ENCODE data around the gene PDE7B.

PDE7B gene

GRCh38 chr6:136089876-136090275 is 238.4 kb downstream of the PDE7B start:
- no peak for TF ChIP-seq TAF1 (IDR thresholded peaks at IDR 0.05; ENCODE audit: borderline replicate concordance, insufficient read depth, low read length)
- no peak for TF ChIP-seq FOXP2 (optimal IDR thresholded peaks at IDR 0.05; ENCODE audit: borderline replicate concordance, extremely low read depth, extremely low read length, insufficient read depth)
- no peak for TF ChIP-seq POLR2AphosphoS5 (IDR thresholded peaks at IDR 0.05; ENCODE audit: low read depth, low read length)
- no peak for TF ChIP-seq REST (IDR thresholded peaks at IDR 0.05; ENCODE audit: insufficient read depth in 1 of 2, low read depth in 2 of 2, low read length in 2 of 2)
- TF ChIP-seq SIN3A (IDR thresholded peaks at IDR 0.05; ENCODE audit: borderline replicate concordance, insufficient read depth, low read length), result no peak

- no peak for TF ChIP-seq TAF1 (IDR thresholded peaks at IDR 0.05; ENCODE audit: borderline replicate concordance, insufficient read depth, low read length)
- no peak for TF ChIP-seq POLR2AphosphoS5 (IDR thresholded peaks at IDR 0.05; ENCODE audit: low read depth, low read length)
- TF ChIP-seq SIN3A (IDR thresholded peaks at IDR 0.05; ENCODE audit: borderline replicate concordance, insufficient read depth, low read length), result no peak
- no peak for TF ChIP-seq REST (IDR thresholded peaks at IDR 0.05; ENCODE audit: insufficient read depth in 1 of 2, low read depth in 2 of 2, low read length in 2 of 2)
- no peak for TF ChIP-seq FOXP2 (optimal IDR thresholded peaks at IDR 0.05; ENCODE audit: borderline replicate concordance, extremely low read depth, extremely low read length, insufficient read depth)
Observed at GRCh38 chr6:136090929-136091328, 239.4 kb downstream of the PDE7B start.

- TF ChIP-seq FOXP2 (optimal IDR thresholded peaks at IDR 0.05; ENCODE audit: borderline replicate concordance, extremely low read depth, extremely low read length, insufficient read depth) (no peak), SIN3A (IDR thresholded peaks at IDR 0.05; ENCODE audit: borderline replicate concordance, insufficient read depth, low read length) (no peak), POLR2AphosphoS5 (IDR thresholded peaks at IDR 0.05; ENCODE audit: low read depth, low read length) (no peak), REST (IDR thresholded peaks at IDR 0.05; ENCODE audit: insufficient read depth in 1 of 2, low read depth in 2 of 2, low read length in 2 of 2) (no peak), TAF1 (IDR thresholded peaks at IDR 0.05; ENCODE audit: borderline replicate concordance, insufficient read depth, low read length) (no peak)
Observed at GRCh38 chr6:136092897-136093296, 241.4 kb downstream of the PDE7B start.

- TF ChIP-seq SIN3A (IDR thresholded peaks at IDR 0.05; ENCODE audit: borderline replicate concordance, insufficient read depth, low read length), result no peak
Observed at GRCh38 chr6:136093835-136094234, 242.3 kb downstream of the PDE7B start.

GRCh38 chr6:136094812-136095211 is 243.3 kb downstream of the PDE7B start:
- TF ChIP-seq FOXP2 (optimal IDR thresholded peaks at IDR 0.05; ENCODE audit: borderline replicate concordance, extremely low read depth, extremely low read length, insufficient read depth) (no peak), POLR2AphosphoS5 (IDR thresholded peaks at IDR 0.05; ENCODE audit: low read depth, low read length) (no peak), REST (IDR thresholded peaks at IDR 0.05; ENCODE audit: insufficient read depth in 1 of 2, low read depth in 2 of 2, low read length in 2 of 2) (no peak), TAF1 (IDR thresholded peaks at IDR 0.05; ENCODE audit: borderline replicate concordance, insufficient read depth, low read length) (no peak), SIN3A (IDR thresholded peaks at IDR 0.05; ENCODE audit: borderline replicate concordance, insufficient read depth, low read length) (no peak)

Measured in PFSK-1 (cell line).